Hematopoietic multipotent progenitor cell treated with erythropoietin and hydrocortisone succinate and interleukin-3 and kit ligand, for 8 days (in vitro differentiated cells): Measurements from ENCODE around the gene TOPORS.

Experiments
- DNase-seq: peaks from one replicate; pipeline ENCODE4 v3.0.0-alpha.2; 2015

TOPORS gene

DNA sequence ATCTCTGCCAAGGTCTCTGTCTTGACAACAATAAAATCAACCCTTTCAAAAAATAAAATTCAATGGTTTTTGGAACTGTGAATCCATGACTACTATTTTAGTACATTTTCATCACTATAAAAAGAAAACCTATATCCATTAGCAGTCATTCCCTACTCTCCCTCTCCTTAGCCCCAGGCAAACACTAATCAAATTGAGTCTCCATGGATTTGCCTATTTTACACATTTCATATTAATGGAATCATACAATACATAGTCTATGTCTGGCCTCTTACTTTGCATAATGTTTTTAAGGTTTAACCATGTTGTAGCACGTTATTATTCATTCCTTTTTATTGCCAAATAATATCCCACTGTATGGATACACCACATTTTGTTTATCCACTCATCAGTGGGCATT, 50.5 kb downstream of the TOPORS start:
- DNase-seq: no peak

DNA sequence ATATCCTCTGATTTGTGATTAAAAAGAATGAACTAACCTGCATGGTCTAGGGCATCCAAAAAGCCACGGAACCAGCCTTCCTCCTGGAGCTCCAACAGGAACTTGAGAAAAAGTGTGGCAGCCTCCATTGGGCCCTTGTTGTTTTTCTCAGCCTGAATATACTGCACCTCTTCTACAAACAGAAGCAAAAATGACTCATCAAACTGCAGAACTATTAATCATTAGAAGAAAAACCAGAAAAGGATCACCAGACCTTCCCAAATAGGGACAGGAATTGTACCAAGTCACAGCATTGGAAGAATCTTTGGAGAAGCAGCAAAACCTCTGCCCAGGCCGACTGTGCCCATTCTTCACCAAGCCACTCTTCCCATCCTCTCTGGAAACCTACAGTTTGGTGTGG, 51.6 kb downstream of the TOPORS start:
- no peak for DNase-seq

DNA sequence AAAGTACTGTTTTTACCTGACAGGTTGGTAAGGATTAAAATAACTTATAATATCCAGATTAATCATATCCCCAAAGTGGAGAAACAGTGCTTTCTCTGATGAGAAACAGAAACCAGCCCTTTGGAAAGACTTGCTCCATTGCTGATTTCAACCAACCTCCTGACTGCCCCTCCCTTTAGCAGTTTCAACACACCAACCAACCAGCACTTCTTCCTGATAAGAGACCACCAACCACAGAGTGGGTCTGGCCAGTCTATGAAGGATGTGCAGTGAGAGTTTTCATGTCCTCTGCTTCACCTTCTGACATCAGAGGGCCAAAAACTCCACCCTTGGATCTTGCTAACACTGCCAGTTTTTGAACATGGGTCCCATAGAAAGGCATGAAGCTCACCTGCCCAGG, 54.5 kb downstream of the TOPORS start:
- no peak for DNase-seq

DNA sequence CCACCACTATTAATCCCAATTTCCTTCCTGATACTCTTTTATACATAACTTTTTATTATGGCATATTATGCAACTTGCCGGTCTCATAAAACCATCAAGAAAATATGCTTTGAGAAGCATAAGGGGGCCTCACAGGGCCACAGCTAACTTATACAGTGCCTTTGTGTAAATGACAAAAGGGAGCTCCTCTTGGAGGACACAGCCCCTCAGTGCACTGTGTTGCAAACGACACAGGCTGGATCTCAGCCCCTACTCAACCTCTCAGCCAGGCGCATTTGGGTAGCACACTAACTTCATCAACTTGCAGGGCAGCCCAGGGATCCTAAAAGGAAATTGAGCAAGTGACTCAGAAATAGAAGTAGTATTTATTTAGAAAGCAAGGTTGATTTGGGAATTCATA, 61.8 kb downstream of the TOPORS start:
- DNase-seq: no peak
